Measurements from ENCODE around the gene MED29. TPM values are rescaled to one million over a fixed set of nuclear protein-coding genes. Genes with fewer than 3 reads are reported as not detected.

The MED29 gene
- total and polyA plus RNA-seq, 2 of the 13 experiments (the other 11 are each of a cell fraction or from before 2014, with no cell fraction given): 14.0 to 19.7 TPM

GRCh38 chr19:39412100-39412866, 21.1 kb downstream of the MED29 start, which contains the start of gene PLEKHG2 (continued):
- TF ChIP-seq ZNF318 (CRISPR knock-in tag; IDR thresholded peaks at IDR 0.05) (0 out of 2 replicates have a peak, but pooled peaks have one; percentile 63), ZNF430 (CRISPR knock-in tag; IDR thresholded peaks at IDR 0.05) (0 out of 2 replicates have a peak, but pooled peaks have one; percentile 14), SOX13 (IDR thresholded peaks at IDR 0.05) (no peak), SOX13 (CRISPR knock-in tag; conservative IDR thresholded peaks at IDR 0.05 in 1 of 2, IDR thresholded peaks at IDR 0.05 in 1 of 2) (peak in 1 of 2 experiments; percentile 3; a peak in 1 of 4 replicates), FOXJ3 (CRISPR knock-in tag; IDR thresholded peaks at IDR 0.05; ENCODE audit: borderline replicate concordance) (0 out of 2 replicates have a peak, but pooled peaks have one; percentile 37), CEBPG (CRISPR knock-in tag; IDR thresholded peaks at IDR 0.05) (peak; percentile 97), ATM (IDR thresholded peaks at IDR 0.05; ENCODE audit: borderline replicate concordance) (no peak), NCOA5 (CRISPR knock-in tag; IDR thresholded peaks at IDR 0.05) (no peak), LCORL (IDR thresholded peaks at IDR 0.05) (no peak), LCORL (CRISPR knock-in tag; IDR thresholded peaks at IDR 0.05) (peak; percentile 17; the same call in 1 of the 2 replicates), ARNTL (CRISPR knock-in tag; IDR thresholded peaks at IDR 0.05) (peak; percentile 100), KLF16 (CRISPR knock-in tag; IDR thresholded peaks at IDR 0.05) (peak in 1 of 2 experiments; percentile 56; a peak in 2 of 4 replicates), TBX3 (IDR thresholded peaks at IDR 0.05; ENCODE audit: borderline replicate concordance) (peak; percentile 78), RBM22 (optimal IDR thresholded peaks at IDR 0.05; ENCODE audit: low read length) (no peak), IRX3 (CRISPR knock-in tag; IDR thresholded peaks at IDR 0.05; ENCODE audit: borderline replicate concordance, low read depth) (0 out of 2 replicates have a peak, but pooled peaks have one; percentile 35), NR1H2 (CRISPR knock-in tag; IDR thresholded peaks at IDR 0.05; ENCODE audit: borderline replicate concordance, low read depth) (no peak), HNRNPL (IDR thresholded peaks at IDR 0.05; ENCODE audit: low read depth, low read length) (peak; percentile 36; the same call in 1 of the 2 replicates)
- TF ChIP-seq, protein P1, sequence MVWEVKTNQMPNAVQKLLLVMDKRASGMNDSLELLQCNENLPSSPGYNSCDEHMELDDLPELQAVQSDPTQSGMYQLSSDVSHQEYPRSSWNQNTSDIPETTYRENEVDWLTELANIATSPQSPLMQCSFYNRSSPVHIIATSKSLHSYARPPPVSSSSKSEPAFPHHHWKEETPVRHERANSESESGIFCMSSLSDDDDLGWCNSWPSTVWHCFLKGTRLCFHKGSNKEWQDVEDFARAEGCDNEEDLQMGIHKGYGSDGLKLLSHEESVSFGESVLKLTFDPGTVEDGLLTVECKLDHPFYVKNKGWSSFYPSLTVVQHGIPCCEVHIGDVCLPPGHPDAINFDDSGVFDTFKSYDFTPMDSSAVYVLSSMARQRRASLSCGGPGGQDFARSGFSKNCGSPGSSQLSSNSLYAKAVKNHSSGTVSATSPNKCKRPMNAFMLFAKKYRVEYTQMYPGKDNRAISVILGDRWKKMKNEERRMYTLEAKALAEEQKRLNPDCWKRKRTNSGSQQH (CRISPR knock-in tag; IDR thresholded peaks at IDR 0.05; ENCODE audit: low read depth): no peak; the same call in 1 of the 2 replicates

All from HepG2 (cell line).